Astrocyte (in vitro differentiated cells and primary cell): Measurements from ENCODE around the gene NUTF2. TPM values are rescaled to one million over a fixed set of nuclear protein-coding genes. Genes with fewer than 3 reads are reported as not detected.

Experiments
- DNase-seq: peaks from one replicate; pipeline ENCODE4 v3.0.0-alpha.2; 2010; ENCODE audit warnings: low read depth
- FAIRE-seq: peaks from 2 replicates; lab custom pipeline; 2011; peaks lifted over from hg19 to GRCh38; lab: Jason Lieb, UNC
- H2AFZ ChIP-seq: 2 replicates; pipeline ENCODE4 v1.6.0; 2012; ENCODE audit warnings: low read depth, low read length, inconsistent platforms
- H3K27ac ChIP-seq: 2 replicates; pipeline ENCODE4 v1.5.1; 2011; ENCODE audit warnings: low read depth, low read length, inconsistent platforms
- H3K27me3 ChIP-seq: 2 replicates; pipeline ENCODE4 v1.6.0; 2011; ENCODE audit warnings: low read length, inconsistent platforms; ENCODE audit not compliant: insufficient read depth
- H3K36me3 ChIP-seq: 2 replicates; pipeline ENCODE4 v1.5.1; 2011; ENCODE audit warnings: low read length, inconsistent platforms; ENCODE audit not compliant: insufficient read depth
- H3K4me1 ChIP-seq: 2 replicates; pipeline ENCODE4 v1.5.1; 2011; ENCODE audit warnings: low read length, inconsistent platforms; ENCODE audit not compliant: insufficient read depth
- H3K4me2 ChIP-seq: 2 replicates; pipeline ENCODE4 v1.6.0; 2012; ENCODE audit warnings: low read length, inconsistent platforms
- H3K4me3 ChIP-seq: 2 replicates; pipeline ENCODE4 v1.5.1; 2011; ENCODE audit warnings: low read depth, mild to moderate bottlenecking, low read length, inconsistent platforms; ENCODE audit not compliant: insufficient read depth
- H3K79me2 ChIP-seq: 2 replicates; pipeline ENCODE4 v1.6.0; 2012; ENCODE audit warnings: mild to moderate bottlenecking, low read length, inconsistent platforms; ENCODE audit not compliant: insufficient read depth
- H3K9ac ChIP-seq: 2 replicates; pipeline ENCODE4 v1.6.0; 2012; ENCODE audit warnings: mild to moderate bottlenecking, low read length, inconsistent platforms
- H3K9me3 ChIP-seq: 2 replicates; pipeline ENCODE4 v1.5.1; 2012; ENCODE audit warnings: low read depth, mild to moderate bottlenecking, low read length, inconsistent platforms; ENCODE audit not compliant: insufficient read depth
- H4K20me1 ChIP-seq: 2 replicates; pipeline ENCODE4 v1.6.0; 2012; ENCODE audit warnings: low read length, inconsistent platforms; ENCODE audit not compliant: insufficient read depth
- H3K27ac Mint-ChIP-seq: one replicate; pipeline ENCODE4 v1.8.0; 2021; ENCODE audit warnings: mild to moderate bottlenecking, mixed read lengths; ENCODE audit not compliant: unreplicated experiment
- H3K27me3 Mint-ChIP-seq: one replicate; pipeline ENCODE4 v1.8.0; 2021; ENCODE audit warnings: low read depth, mixed read lengths; ENCODE audit not compliant: unreplicated experiment
- H3K36me3 Mint-ChIP-seq: one replicate; pipeline ENCODE4 v1.8.0; 2021; ENCODE audit warnings: low read depth, mixed read lengths; ENCODE audit not compliant: unreplicated experiment
- H3K4me1 Mint-ChIP-seq: one replicate; pipeline ENCODE4 v1.8.0; 2021; ENCODE audit warnings: low read depth, mixed read lengths; ENCODE audit not compliant: unreplicated experiment
- H3K4me3 Mint-ChIP-seq: one replicate; pipeline ENCODE4 v1.8.0; 2021; ENCODE audit warnings: mild to moderate bottlenecking, moderate library complexity, mixed read lengths; ENCODE audit not compliant: unreplicated experiment
- H3K9me3 Mint-ChIP-seq: one replicate; pipeline ENCODE4 v1.8.0; 2021; ENCODE audit warnings: mild to moderate bottlenecking, mixed read lengths; ENCODE audit not compliant: unreplicated experiment
- CTCF ChIP-seq: IDR thresholded peaks from 2 replicates; pipeline ENCODE4 v1.5.1; 2011; ENCODE audit warnings: low read depth, mild to moderate bottlenecking, inconsistent platforms, low read length, moderate library complexity; ENCODE audit not compliant: insufficient read depth
- EZH2 ChIP-seq: IDR thresholded peaks from 2 replicates; pipeline ENCODE4 v1.6.1; 2012; ENCODE audit warnings: mild to moderate bottlenecking, low read length, inconsistent platforms; ENCODE audit not compliant: insufficient read depth
- total RNA-seq: library from RNA; stranded (reverse); gene quantifications from 2 replicates; pipeline ENCODE4 v1.2.1, GENCODE V29; 2021

NUTF2 gene
- total RNA-seq, 1 donor from 2014 or later, result 224 TPM

- H3K4me1 Mint-ChIP-seq, result peaks cover 51% of the 10 kb centered on the region
- H4K20me1 ChIP-seq, result peaks cover 94% of the 10 kb centered on the region
- H3K27ac Mint-ChIP-seq, result peak overlapping the region; percentile 96
- no peak overlapping the region for H3K4me3 ChIP-seq
- H3K4me2 ChIP-seq, result peak overlapping the region; percentile 57
- H3K9ac ChIP-seq, result peak overlapping the region; percentile 83
- H3K9me3 ChIP-seq, result no peaks in the 10 kb centered on the region
- no peaks in the 10 kb centered on the region for H3K27me3 Mint-ChIP-seq
- TF ChIP-seq EZH2 (no peak), CTCF (no peak)
- no peaks in the 10 kb centered on the region for H3K9me3 Mint-ChIP-seq
- peaks cover 24% of the 10 kb centered on the region for H3K36me3 Mint-ChIP-seq
- no peak overlapping the region for H2AFZ ChIP-seq
- FAIRE-seq (no peak), DNase-seq (no peak)
- peak overlapping the region; percentile 98 for H3K27ac ChIP-seq
- no peaks in the 10 kb centered on the region for H3K27me3 ChIP-seq
- no peaks in the 10 kb centered on the region for H3K36me3 ChIP-seq
- no peak overlapping the region for H3K4me3 Mint-ChIP-seq
- peaks cover 99% of the 10 kb centered on the region for H3K79me2 ChIP-seq
- peaks cover 55% of the 10 kb centered on the region for H3K4me1 ChIP-seq
Measured at GRCh38 chr16:67858500-67858899, 11.8 kb downstream of the NUTF2 start.

- peaks cover 94% of the 10 kb centered on the region for H4K20me1 ChIP-seq
- H3K4me3 ChIP-seq, result no peak overlapping the region
- FAIRE-seq, result no peak
- H3K79me2 ChIP-seq, result peaks cover 96% of the 10 kb centered on the region
- peak overlapping the region; percentile 84 for H3K27ac Mint-ChIP-seq
- DNase-seq, result peak; percentile 44
- TF ChIP-seq EZH2 (no peak), CTCF (no peak)
- H3K4me1 ChIP-seq, result peaks cover 61% of the 10 kb centered on the region
- no peak overlapping the region for H2AFZ ChIP-seq
- peaks cover 22% of the 10 kb centered on the region for H3K36me3 Mint-ChIP-seq
- H3K9ac ChIP-seq, result peak overlapping the region; percentile 16
- no peaks in the 10 kb centered on the region for H3K27me3 Mint-ChIP-seq
- no peaks in the 10 kb centered on the region for H3K27me3 ChIP-seq
- peaks cover 53% of the 10 kb centered on the region for H3K4me1 Mint-ChIP-seq
- peak overlapping the region; percentile 52 for H3K27ac ChIP-seq
- H3K36me3 ChIP-seq, result peaks cover 6% of the 10 kb centered on the region
- H3K9me3 Mint-ChIP-seq, result no peaks in the 10 kb centered on the region
- H3K9me3 ChIP-seq, result no peaks in the 10 kb centered on the region
- no peak overlapping the region for H3K4me3 Mint-ChIP-seq
- peak overlapping the region; percentile 14 for H3K4me2 ChIP-seq
Measured at GRCh38 chr16:67860589-67861398, 14.1 kb downstream of the NUTF2 start.

- H3K27me3 ChIP-seq, result no peaks in the 10 kb centered on the region
- no peak overlapping the region for H2AFZ ChIP-seq
- no peak for DNase-seq
- H3K4me1 ChIP-seq, result peaks cover 58% of the 10 kb centered on the region
- Mint-ChIP-seq H3K9me3 (no peaks in the 10 kb centered on the region), H3K4me3 (peak overlapping the region; percentile 51), H3K4me1 (peaks cover 50% of the 10 kb centered on the region), H3K27me3 (no peaks in the 10 kb centered on the region), H3K36me3 (peaks cover 22% of the 10 kb centered on the region), H3K27ac (peak overlapping the region; percentile 30)
- no peak overlapping the region for H3K4me2 ChIP-seq
- no peak overlapping the region for H3K4me3 ChIP-seq
- H3K9me3 ChIP-seq, result no peaks in the 10 kb centered on the region
- peaks cover 6% of the 10 kb centered on the region for H3K36me3 ChIP-seq
- FAIRE-seq, result no peak
- no peak for TF ChIP-seq EZH2
- no peak for TF ChIP-seq CTCF
- H3K27ac ChIP-seq, result peak overlapping the region; percentile 82
- H3K79me2 ChIP-seq, result peaks cover 96% of the 10 kb centered on the region
- H4K20me1 ChIP-seq, result peaks cover 95% of the 10 kb centered on the region
- no peak overlapping the region for H3K9ac ChIP-seq
Measured at GRCh38 chr16:67861877-67862276, 15.1 kb downstream of the NUTF2 start.
